Measurements from ENCODE around the gene CAMK4.

DNA sequence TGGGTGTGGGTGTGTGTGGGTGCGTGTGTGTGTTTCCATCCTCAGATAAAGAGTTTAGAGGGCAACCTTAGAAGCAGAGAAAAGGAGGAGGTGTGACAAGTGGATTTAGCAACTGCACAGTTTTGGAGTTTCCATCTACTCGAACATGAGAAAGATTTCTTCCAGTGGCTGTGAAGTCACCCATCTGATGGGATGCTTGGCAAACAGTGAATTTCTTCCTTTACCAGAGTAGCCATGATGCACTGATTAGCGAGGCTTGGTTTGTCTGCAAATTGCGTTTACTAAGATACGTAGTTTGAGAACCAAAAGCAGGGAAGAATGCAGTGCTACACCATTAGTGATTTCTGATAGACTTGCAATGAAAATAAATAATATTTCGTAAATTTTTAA, 288.9 kb downstream of the CAMK4 start:
- TF ChIP-seq CTCF (IDR thresholded peaks at IDR 0.05; ENCODE audit: low read depth, low read length), result no peak
- TF ChIP-seq EZH2phosphoT487 (IDR thresholded peaks at IDR 0.05; ENCODE audit: low read depth), result no peak

Measured in OCI-LY3 (cell line).